HG03571 (cell line): Measurements from ENCODE around the gene PKNOX2.

Source experiments
- ATAC-seq: cut with Tn5 transposase; IDR thresholded peaks from one replicate; pipeline ENCODE4 v1.9.1; 2021; ENCODE audit not compliant: unreplicated experiment

Gene PKNOX2

DNA sequence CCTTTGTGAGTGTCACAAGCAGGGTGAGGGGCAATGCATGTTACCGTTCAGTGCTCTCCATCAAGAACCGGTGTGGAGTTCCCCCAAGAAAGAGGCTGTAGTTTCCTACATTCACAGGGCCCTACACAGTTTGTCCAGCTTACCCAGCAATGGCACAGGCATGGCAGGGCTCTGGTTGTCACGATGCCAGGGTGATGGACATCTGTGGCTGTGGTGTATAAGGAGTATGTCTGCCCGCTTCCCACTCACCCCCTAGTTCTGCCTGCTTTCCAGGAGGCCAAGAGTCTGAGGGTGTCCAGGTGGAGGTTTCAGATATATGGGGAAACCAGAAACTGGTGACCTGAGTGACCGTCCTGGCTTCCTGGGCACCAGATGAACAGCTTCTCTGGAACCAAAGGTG, 116.1 kb downstream of the PKNOX2 start:
- no peak for ATAC-seq

GRCh38 chr11:125281831-125282595, 117.5 kb downstream of the PKNOX2 start:
- ATAC-seq, result no peak

DNA sequence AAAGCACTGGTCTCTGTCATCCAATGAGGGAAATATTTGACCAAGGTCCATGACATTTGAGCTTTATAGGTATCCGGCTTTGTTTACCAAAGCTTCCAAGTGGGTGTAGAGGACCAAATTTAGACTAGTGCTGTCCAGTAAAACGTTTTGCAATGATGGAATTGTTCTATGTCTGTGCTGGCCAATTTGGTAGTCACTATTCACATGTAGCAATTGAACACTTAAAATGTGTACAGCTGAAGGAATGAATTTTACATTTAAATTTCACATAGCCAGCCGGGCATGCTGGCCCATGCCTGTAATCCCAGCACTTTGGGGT, 118.0 kb downstream of the PKNOX2 start:
- ATAC-seq, result no peak

DNA sequence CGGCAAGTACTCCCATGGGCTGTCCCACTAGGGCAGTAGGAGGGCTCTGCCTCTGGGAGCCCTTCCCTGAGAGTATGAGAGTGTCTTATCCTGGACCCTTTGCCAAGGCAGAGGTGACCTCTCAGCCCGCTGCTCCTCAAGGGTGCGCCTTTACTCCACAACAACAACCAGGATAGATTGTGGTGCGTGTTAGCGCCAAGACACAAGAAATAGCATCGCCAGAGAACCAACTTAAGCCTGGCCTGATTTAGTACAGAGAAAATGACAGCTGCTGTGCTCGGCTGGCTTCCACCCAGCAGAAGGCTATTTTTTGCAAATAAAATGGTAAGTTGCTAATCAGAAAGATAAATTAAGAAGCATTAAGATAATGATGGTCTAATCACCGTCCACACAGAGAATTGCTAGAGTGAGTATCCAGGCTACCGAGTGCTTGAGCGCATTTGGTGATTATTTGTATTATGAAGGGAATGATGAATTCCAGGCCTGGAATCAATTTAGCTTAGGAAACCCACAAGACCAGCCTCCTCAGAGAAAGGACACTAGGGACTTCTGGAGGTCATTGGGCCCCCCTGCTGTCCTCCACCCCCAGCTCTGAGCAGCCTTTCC, 119.8 kb downstream of the PKNOX2 start:
- ATAC-seq, result no peak

DNA sequence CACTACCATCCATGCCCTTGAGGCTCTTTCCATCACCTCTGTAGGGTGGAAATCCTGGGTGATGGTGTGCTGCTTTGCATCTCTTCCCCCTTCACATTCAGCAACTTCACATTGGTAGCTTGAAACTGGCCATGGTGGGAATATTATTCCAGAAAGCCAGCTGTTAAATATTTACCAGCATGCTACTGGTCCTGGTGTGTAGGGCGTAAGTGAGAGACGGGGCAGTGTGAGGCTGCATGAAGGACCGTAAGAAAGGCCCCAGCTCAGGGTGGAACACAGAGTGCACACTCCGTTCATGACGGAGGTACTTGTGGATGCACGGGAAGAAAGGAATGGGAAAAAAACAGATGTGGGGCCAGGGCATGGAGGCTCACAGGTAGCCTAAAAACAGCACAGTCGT, 121.3 kb downstream of the PKNOX2 start:
- no peak for ATAC-seq

GRCh38 chr11:125286486-125286885, 121.9 kb downstream of the PKNOX2 start:
- ATAC-seq, result no peak

DNA sequence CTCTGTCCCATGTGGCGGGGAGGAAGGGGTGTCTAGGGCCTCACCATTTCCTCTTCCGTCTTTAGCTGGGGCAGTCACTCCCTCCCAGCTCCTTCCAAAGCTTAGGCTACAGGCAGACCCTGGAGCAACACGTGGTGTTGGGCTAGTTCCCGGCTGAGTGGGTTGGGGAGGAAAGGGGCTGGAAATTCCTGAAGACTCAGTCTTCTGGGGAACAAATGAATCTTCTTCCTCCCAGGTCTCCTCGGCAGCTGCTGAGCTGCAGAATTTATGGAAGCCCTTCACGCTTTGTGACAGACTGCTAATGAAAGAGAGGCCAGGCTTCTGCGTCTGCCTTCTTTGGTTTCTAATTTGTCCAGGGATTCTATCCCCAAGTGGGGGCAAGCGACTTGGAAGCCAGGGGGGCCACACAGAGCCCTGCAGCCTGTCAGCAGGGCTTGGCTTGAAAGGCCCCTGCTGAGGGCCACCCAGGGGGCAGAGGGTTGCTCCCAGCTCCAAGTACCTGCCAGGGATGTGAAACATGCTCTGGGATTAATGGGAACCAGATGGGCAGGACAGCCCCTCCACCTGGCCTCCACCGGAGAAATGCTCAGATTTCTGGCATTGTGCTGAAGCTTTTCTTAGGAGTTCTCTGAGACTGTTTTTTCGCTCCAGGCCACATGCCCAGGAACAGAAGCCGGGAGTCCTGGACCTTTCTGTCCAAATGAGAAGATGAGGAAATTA, 123.1 kb downstream of the PKNOX2 start:
- no peak for ATAC-seq

- ATAC-seq, result no peak
Measured at GRCh38 chr11:125289419-125290098, 125.0 kb downstream of the PKNOX2 start.

- ATAC-seq, result no peak
Measured at GRCh38 chr11:125290263-125290662, 125.7 kb downstream of the PKNOX2 start.

- ATAC-seq, result no peak
Measured at GRCh38 chr11:125292100-125292499, 127.5 kb downstream of the PKNOX2 start.

DNA sequence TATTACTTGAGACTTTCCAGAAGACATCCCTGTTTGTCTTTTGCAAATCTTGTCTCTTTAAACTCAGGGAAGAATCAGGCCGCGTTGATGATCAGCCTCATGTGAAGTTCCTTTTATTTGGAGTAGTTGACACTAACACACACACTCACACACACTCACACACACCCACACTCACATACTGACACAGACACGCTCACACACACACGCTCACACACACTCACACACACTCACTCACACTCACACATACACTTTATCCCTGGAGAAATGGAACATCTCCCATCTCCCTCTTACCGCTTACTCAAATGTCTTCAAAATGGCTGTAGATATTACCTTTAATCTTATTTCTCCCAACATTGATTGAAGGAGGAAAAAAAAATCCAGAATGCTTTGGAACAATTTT, 129.0 kb downstream of the PKNOX2 start:
- ATAC-seq, result no peak

- no peak for ATAC-seq
Measured at GRCh38 chr11:125295931-125296330, 131.4 kb downstream of the PKNOX2 start.

DNA sequence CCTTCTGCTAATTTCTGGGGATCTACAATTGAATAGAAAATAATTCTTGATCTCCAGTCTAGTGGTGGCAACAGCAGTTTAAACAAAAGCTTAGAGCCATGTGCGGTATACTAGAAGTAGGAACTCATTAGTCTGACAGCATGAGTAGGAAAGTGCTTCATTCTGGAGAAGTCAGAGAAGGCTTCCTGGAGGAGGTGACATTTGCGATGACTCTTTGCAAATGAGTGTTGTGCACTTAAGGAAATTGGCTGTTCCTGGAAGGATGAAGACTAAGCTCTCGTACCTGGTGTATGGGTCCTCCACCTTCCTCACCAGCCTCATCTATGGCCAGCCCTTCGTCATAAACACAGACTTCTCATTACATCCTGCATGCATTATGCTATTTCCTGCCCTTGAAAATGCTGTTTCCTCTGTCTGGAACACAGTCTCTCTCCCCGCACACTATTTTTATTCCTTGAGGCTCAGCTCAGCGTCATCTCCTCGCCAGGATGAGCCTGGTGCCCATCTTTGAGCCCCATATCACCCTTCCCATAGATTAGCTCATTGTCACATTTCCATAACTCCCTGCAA, 132.9 kb downstream of the PKNOX2 start:
- ATAC-seq, result no peak

DNA sequence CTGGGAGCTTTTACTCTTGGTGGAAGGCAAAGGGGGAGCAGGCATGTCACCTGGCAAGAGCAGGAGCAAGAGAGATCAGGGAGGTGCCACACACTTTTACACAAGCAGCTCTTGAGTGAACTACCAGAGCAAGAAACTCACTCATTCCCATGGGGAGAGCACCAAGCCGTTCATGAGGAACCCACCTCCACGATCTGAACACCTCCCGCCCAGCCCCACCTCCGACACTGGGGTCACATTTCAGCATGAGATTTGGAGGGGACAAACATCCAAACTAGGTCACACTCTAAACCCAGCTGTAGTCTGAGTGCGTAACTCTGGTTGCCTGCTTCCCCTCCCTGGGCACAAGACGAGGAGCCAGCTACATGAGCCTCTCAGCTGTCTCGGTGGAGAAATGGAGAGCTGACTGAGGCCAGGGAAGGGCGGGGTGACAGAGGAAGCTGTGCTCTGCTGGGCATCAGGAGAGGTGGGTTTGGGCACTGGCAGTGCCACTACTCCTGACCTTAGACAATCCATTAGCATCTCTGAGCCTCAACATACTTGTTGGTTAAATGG, 134.6 kb downstream of the PKNOX2 start:
- no peak for ATAC-seq

DNA sequence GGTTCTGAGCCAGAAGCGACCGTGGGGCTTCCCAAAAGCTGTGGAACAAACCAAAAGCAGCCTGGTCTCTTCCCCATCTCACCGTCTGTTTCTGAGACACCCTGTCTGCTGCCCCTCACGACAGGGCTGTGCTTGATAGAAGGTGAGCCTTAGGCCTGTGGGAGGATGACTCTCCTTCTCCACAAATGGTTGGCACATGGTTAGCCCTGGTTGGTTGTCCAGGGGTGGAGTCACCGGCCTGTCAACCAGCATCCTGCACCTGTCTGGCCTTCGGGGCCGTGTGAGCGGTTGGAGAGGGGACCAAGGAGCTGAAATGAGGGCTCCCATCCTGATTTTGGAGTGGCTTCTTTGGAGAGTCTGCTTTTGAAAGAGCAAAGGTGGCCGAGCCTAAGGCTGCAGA, 135.3 kb downstream of the PKNOX2 start:
- no peak for ATAC-seq

DNA sequence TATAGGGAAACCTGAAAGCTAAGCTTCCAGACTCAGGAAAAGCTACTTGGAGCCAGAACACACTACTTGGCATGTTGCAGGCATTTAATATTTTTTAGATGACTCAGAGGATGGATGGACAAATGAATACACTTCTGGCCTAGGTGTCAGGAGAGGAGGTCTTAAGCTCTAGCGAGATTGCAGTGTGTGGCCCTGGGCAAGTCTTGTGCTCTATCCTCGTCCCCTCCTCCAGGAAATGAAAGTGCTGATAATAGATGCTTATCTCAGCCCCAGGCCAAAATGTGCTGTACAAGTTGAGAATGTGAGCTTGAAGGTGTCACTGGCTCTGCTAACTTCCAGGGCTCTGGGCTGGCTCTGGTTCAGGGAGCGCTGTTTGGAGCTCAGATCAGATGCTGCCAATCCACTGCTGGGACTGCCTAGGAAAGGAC, 136.3 kb downstream of the PKNOX2 start:
- ATAC-seq, result no peak

DNA sequence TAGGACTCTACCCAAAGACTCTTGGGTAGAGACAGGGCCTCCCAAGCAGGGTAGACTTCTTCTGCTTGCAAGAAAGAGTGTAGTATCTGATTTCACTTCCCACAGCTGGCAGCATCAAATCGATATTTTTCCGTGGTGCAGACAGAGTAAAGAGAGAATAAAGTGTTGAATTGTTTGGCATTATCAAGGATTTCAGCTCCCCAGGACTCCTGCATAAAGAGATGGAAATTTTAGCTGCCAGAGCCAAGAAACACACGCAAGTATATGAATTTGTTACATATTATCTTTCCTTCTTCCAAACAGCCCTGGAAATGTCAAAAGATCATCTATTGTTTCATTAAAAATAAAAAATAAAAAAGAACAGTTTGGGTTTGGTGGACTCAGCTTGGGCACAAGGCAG, 136.8 kb downstream of the PKNOX2 start:
- ATAC-seq, result no peak

DNA sequence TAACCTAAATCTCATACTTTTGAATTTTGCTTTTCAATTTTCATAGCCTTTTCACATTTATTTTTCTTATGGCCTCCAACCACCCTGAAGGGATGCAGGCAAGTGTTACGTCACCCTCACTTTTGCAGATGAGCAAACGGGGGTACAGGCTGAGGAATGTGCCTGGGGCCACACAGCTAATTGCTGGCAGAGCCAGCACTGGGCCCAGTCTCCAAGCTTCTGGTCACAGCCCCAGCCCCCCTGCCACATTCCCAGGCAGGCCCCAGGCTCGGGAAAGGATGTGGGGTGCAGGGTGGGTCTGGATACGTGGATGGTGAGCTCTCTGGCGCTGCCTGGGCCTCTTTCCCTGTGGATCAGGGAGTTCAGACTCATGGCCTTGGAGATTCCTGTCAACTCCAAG, 138.6 kb downstream of the PKNOX2 start:
- no peak for ATAC-seq

GRCh38 chr11:125303694-125304093, 139.1 kb downstream of the PKNOX2 start:
- ATAC-seq, result no peak

DNA sequence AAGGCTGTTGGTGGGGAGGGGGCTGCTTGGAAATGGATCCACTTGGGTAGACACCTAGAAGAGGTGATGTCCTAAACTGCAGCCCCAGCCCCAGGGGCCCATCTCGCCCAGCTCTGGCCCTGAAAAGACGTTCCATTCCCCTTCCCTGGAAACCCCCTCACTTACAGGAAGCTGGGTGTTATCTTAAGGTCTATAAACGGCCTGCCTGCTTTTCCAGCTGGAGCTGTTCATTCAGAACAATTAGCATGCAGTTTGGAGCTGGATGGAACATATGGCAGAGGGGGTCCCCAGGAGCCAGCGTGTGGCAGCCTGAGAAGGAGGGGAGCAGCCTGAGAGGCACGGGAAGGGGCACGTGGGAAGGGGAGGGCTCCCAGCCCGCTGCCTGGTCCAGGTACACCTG, 139.6 kb downstream of the PKNOX2 start:
- no peak for ATAC-seq

- no peak for ATAC-seq
Measured at GRCh38 chr11:125304876-125305275, 140.3 kb downstream of the PKNOX2 start.
